Cardiac muscle cell (in vitro differentiated cells and primary cell): ENCODE data around the gene CNKSR1. TPM values are rescaled to one million over a fixed set of nuclear protein-coding genes. Genes with fewer than 3 reads are reported as not detected.

Source experiments
- DNase-seq, 2 donors: peaks; one replicate each; pipeline versions ENCODE4 v3.0.0 to v3.0.0-alpha.2; 2010 to 2017; ENCODE audit warnings: low read depth in 1 of 2, low spot score in 1 of 2
- H3K27ac ChIP-seq: fragments of 200-600 bp; sonication (generic); 2 replicates; pipeline ENCODE4 v1.5.1; 2016
- H3K27me3 ChIP-seq: fragments of 200-600 bp; sonication (generic); 2 replicates; pipeline ENCODE4 v1.6.0; 2016; ENCODE audit warnings: control low read depth
- H3K36me3 ChIP-seq: fragments of 200-600 bp; sonication (generic); 2 replicates; pipeline ENCODE4 v1.5.1; 2016; ENCODE audit warnings: control low read depth
- H3K4me1 ChIP-seq: fragments of 200-600 bp; sonication (generic); 2 replicates; pipeline ENCODE4 v1.8.1; 2017; ENCODE audit warnings: low read depth, mild to moderate bottlenecking, mixed run types
- H3K4me3 ChIP-seq: fragments of 200-600 bp; sonication (generic); 2 replicates; pipeline ENCODE4 v1.5.1; 2016; ENCODE audit warnings: mild to moderate bottlenecking
- H3K9me3 ChIP-seq: fragments of 200-600 bp; sonication (generic); 2 replicates; pipeline ENCODE4 v1.5.1; 2017; ENCODE audit warnings: low read depth, mild to moderate bottlenecking, control low read depth
- polyA plus RNA-seq: library from polyadenylated mRNA; unstranded; fragments of >200 nt; fragmentation: Nextera tagmentation; extraction: Ambion mirVana; gene quantifications from 2 replicates; pipeline ENCODE4 v1.2.1, GENCODE V29; 2016
- total RNA-seq: library from RNA; depleted of rRNA; stranded (reverse); fragments of >200 nt; gene quantifications from 2 replicates; pipeline ENCODE4 v1.2.3, GENCODE V29; 2016
- TF ChIP-seq, protein P1 (sequence below): IDR thresholded peaks from 2 replicates; pipeline ENCODE4 v1.5.1; 2012; ENCODE audit warnings: low read depth, mild to moderate bottlenecking, low read length

CNKSR1 gene
- total and polyA plus RNA-seq, 2 experiments from 2014 or later: 7.5 to 9.7 TPM

DNA sequence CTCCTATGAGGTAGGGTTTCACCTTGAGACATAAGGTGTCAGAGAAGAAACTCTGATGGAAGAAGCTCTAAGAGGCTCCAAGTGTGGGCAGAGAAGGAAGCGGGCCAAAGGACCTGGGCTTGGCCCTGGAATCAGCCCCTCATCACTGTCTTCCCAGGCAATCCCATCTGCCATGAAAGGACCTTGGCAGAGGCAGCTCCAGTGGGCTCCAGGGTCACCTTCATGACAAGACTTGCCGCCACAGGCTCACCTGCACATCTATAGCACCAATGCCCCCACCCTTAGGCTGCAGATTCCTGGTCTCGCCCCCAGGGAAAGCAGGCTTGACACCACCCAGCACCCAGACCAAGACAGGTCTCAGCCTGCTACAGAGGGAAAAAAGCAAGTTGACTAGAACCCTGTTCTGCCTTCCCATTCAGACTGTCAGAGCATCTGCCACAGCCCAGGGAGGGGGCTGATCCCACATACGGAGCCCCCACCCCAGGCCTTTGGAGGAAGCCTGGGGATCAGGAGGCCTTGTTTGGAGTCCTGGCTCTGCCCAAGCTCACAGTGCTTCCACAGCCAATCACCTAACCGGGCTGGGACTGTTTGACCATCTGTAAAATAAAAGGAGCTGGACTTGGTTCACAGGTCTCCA lies 18.9 kb upstream of the CNKSR1 start:
- no peak for DNase-seq
- no peaks in the 10 kb centered on the region for H3K36me3 ChIP-seq
- TF ChIP-seq, protein P1, sequence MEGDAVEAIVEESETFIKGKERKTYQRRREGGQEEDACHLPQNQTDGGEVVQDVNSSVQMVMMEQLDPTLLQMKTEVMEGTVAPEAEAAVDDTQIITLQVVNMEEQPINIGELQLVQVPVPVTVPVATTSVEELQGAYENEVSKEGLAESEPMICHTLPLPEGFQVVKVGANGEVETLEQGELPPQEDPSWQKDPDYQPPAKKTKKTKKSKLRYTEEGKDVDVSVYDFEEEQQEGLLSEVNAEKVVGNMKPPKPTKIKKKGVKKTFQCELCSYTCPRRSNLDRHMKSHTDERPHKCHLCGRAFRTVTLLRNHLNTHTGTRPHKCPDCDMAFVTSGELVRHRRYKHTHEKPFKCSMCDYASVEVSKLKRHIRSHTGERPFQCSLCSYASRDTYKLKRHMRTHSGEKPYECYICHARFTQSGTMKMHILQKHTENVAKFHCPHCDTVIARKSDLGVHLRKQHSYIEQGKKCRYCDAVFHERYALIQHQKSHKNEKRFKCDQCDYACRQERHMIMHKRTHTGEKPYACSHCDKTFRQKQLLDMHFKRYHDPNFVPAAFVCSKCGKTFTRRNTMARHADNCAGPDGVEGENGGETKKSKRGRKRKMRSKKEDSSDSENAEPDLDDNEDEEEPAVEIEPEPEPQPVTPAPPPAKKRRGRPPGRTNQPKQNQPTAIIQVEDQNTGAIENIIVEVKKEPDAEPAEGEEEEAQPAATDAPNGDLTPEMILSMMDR: no peak
- H3K4me3 ChIP-seq: peak overlapping the region; percentile 23
- peak overlapping the region; percentile 92 for H3K27ac ChIP-seq
- H3K4me1 ChIP-seq: peaks cover 67% of the 10 kb centered on the region
- no peaks in the 10 kb centered on the region for H3K9me3 ChIP-seq
- no peaks in the 10 kb centered on the region for H3K27me3 ChIP-seq

DNA sequence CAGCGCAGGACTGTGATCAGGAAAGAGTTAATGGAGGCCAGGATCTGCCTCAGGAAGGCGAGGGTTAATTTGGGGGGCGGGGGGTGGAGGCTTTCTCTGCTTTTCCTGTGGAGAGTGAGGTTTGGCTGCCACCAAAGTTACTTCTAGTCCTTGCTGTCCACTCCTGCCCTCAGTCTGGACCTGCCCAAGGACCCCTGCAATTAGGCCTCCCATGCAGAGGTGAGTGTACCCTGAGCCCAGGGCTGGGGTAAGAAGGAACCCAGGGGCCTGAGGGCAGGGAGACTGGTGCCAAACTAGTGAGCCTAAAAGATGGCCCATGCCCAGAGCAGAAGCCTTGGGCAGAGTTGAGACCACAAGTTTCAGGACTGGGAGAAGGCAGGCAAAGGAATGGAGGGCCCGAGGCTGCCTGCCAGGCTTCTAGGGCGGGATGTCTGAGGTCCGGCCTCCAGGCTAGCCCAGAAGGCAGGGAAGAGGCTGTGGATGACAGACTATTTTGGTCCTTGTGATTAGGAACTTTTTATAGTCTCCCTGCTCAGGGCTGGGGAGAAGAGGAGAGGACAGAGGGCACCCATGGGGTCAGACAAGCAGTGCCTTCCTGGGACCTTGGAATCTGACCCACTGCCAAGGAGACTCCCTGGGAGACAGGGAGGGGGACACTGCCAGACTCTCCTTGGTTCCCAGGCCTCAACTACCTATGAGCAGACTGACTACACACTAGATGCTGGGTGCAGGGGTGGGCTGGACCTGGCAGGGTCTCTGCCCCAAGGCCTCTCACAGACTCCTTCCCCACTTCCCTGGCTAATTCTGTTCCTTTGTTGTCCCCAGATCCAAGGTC lies 18.2 kb upstream of the CNKSR1 start, which contains the start of gene FAM110D:
Gene FAM110D (plus strand): TSS at position 172 of the 835 bp plus-strand sequence. CDS start 2,213 bp downstream, outside the sequence.
- Histone ChIP-seq H3K9me3 (no peaks in the 10 kb centered on the region), H3K36me3 (no peaks in the 10 kb centered on the region), H3K27ac (peak within 1 kb of the TSS; percentile 92), H3K27me3 (no peaks in the 10 kb centered on the region), H3K4me3 (peak within 1 kb of the TSS; percentile 23), H3K4me1 (peaks cover 67% of the 10 kb centered on the region)
- peak in 1 of 2 donors; percentile 54 for DNase-seq
- TF ChIP-seq, protein P1: no peak

DNA sequence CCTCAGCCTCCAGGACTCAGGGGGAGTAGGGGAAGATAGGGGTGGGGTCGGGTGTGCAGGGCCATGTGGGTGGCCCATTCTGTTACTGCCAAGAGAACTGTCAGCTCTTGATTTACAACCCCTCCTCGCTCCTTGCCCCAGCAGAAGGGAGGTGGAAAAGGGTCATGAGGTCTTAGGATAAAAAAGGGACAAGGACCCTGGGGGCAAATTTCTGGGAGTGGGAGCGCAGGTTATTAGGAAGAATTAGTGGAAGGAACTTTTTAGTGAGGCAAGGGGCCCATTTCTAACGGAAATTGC lies 17.6 kb upstream of the CNKSR1 start:
- Histone ChIP-seq H3K4me1 (peaks cover 68% of the 10 kb centered on the region), H3K27me3 (no peaks in the 10 kb centered on the region), H3K27ac (peak overlapping the region; percentile 92), H3K4me3 (peak overlapping the region; percentile 23), H3K36me3 (no peaks in the 10 kb centered on the region), H3K9me3 (no peaks in the 10 kb centered on the region)
- DNase-seq: no peak
- TF ChIP-seq, protein P1: no peak

DNA sequence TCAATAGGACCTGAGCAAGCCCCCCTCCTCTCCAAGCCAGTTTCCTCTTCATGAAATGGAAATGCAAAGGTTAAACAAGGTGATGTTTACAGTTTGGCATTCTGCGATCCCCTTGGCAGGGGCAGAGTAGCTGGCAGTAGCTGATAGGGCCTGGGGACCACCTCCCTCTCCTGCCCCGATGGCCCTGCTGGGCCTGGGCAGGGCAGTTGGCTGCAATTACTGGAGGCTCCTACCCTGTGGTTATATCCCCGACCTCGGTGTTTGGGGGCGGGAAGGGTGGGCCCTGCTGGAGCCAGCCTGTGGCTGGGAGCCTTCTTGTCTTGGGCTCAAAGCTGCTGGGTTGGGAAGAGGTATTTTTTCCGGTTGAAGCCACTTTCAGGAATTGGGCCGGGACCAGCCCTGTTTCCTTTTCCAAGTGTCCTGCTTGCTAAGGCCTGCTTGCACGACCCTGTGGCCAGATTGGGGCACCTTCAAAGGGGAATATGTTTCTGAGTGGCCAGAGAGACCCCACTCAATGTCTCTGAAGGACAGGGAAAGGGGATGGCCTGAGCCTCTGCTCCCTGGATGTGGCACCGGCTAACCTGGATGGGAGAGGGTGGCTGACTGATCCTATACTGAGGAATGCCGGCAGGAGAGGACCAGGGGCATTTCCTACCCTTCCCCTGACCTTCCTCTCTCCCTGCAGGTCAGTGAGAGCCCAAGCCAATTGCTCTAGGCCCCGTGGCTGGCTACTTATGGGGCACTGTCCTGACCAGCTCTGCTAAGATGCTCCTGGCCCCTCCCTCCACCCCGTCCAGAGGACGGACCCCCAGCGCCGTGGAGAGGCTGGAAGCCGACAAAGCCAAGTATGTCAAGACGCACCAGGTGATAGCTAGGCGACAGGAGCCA lies 16.5 kb upstream of the CNKSR1 start:
- no peaks in the 10 kb centered on the region for H3K27me3 ChIP-seq
- no peaks in the 10 kb centered on the region for H3K9me3 ChIP-seq
- peak overlapping the region; percentile 21 for H3K4me3 ChIP-seq
- no peak for DNase-seq
- peaks cover 61% of the 10 kb centered on the region for H3K4me1 ChIP-seq
- H3K27ac ChIP-seq: peak overlapping the region; percentile 32
- H3K36me3 ChIP-seq: no peaks in the 10 kb centered on the region
- TF ChIP-seq, protein P1: no peak
